Panc1 (cell line): Measurements from ENCODE around the gene DUSP3.

Experiments used
- CTCF ChIP-seq: fragments of 450-650 bp; IDR thresholded peaks from 2 replicates; pipeline ENCODE4 v1.5.1; 2017; ENCODE audit warnings: mild to moderate bottlenecking
- POLR2AphosphoS5 ChIP-seq: IDR thresholded peaks from 2 replicates; pipeline ENCODE4 v1.6.1; 2012; ENCODE audit warnings: mild to moderate bottlenecking, low read depth, low read length, moderate library complexity
- REST ChIP-seq, 2 experiments: IDR thresholded peaks; 2 replicates each; pipeline ENCODE4 v1.6.1; 2011 to 2012; ENCODE audit warnings: low read depth in 2 of 2, control low read depth in 1 of 2, low read length in 1 of 2, mild to moderate bottlenecking in 1 of 2, moderate library complexity in 1 of 2; ENCODE audit not compliant: insufficient read depth in 1 of 2

- TF ChIP-seq CTCF (no peak), POLR2AphosphoS5 (no peak), REST (IDR thresholded peaks at IDR 0.05; ENCODE audit: insufficient read depth in 1 of 2, low read depth in 2 of 2, low read length in 1 of 2) (no peak)
Measured at GRCh38 chr17:43757171-43757660, 21.6 kb downstream of the DUSP3 start.
